NB4 (cell line): Measurements from ENCODE around the gene RAD52.

Experiments used
- CTCF ChIP-seq: IDR thresholded peaks from one replicate; pipeline ENCODE4 v1.5.1; 2012; ENCODE audit warnings: low read depth, low read length
- POLR2A ChIP-seq: IDR thresholded peaks from 2 replicates; pipeline ENCODE4 v1.6.1; 2011; ENCODE audit warnings: mild to moderate bottlenecking; ENCODE audit not compliant: insufficient read length; ENCODE audit errors: extremely low read depth

DNA sequence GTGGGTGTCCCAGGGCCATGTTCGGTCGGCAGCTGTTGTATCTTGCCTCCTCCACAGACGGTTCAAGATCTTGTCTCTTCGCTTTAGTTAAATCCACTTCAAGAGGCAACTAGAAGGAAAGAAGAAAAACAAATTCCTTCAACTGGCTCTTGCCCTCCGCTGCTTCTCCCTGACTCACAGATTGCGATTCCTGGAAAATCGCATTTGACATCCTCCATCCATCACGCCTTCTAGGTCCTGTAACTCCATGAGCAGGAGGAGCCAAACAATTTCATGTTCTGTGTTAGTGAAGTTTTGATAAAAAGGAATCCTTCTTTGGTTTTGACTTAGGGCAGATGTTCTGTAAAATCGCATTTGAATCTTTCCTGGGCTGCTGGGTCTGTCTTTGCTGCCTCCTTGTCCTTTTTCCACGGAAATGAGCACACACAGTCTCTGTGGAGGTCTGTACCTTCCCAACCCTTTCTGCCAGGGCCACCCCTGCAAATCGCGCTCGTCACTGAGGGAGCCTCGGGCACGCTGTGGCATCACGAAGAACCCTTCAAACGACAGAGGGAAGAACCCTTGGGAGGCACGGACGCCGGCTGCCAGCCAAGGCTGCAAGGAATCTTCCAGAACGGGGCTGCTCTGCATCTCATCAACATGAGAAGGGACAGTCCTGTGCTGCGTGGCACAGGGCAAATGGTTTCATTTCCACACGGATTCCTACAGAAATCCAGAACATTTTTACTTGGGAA is 32.6 kb downstream of the RAD52 start:
- TF ChIP-seq CTCF: no peak
- TF ChIP-seq POLR2A: no peak
